ENCODE measurements around the gene NCAM2. TPM values are rescaled to one million over a fixed set of nuclear protein-coding genes. Genes with fewer than 3 reads are reported as not detected.

The NCAM2 gene
- total and polyA plus RNA-seq, 8 donors: 0.06 to 11.0 (median 0.58) TPM; not detected in 1

- Histone ChIP-seq H3K4me3 (no peak overlapping the region), H3K36me3 (no peaks in the 10 kb centered on the region), H3K9me3 (no peaks in the 10 kb centered on the region), H3K27me3 (no peaks in the 10 kb centered on the region), H3K27ac (no peak overlapping the region), H3K4me1 (no peaks in the 10 kb centered on the region)
- TF ChIP-seq, protein P1, sequence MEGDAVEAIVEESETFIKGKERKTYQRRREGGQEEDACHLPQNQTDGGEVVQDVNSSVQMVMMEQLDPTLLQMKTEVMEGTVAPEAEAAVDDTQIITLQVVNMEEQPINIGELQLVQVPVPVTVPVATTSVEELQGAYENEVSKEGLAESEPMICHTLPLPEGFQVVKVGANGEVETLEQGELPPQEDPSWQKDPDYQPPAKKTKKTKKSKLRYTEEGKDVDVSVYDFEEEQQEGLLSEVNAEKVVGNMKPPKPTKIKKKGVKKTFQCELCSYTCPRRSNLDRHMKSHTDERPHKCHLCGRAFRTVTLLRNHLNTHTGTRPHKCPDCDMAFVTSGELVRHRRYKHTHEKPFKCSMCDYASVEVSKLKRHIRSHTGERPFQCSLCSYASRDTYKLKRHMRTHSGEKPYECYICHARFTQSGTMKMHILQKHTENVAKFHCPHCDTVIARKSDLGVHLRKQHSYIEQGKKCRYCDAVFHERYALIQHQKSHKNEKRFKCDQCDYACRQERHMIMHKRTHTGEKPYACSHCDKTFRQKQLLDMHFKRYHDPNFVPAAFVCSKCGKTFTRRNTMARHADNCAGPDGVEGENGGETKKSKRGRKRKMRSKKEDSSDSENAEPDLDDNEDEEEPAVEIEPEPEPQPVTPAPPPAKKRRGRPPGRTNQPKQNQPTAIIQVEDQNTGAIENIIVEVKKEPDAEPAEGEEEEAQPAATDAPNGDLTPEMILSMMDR (IDR thresholded peaks at IDR 0.05): no peak
- TF ChIP-seq POLR2A (IDR thresholded peaks at IDR 0.05) (no peak), EP300 (IDR thresholded peaks at IDR 0.05) (no peak), POLR2AphosphoS5 (IDR thresholded peaks at IDR 0.05) (no peak)
- 27 to 53% (median 30%) methylated on average over 1 of the region's 1 CpG for WGBS, 5 donors
- intact Hi-C loops (cut with DNase I; ENCODE audit: low total_unique reads): no loop called here
- DNase-seq: no peak
Observed at GRCh38 chr21:21436012-21436534, 437.9 kb downstream of the NCAM2 start.

GRCh38 chr21:21439761-21440160 lies 441.6 kb downstream of the NCAM2 start:
- no peak overlapping the region for H3K4me3 ChIP-seq
- no peaks in the 10 kb centered on the region for H3K27me3 ChIP-seq
- H3K9me3 ChIP-seq: peaks cover 0 to 13% (median 0%) of the 10 kb centered on the region in 4 donors
- intact Hi-C loops (cut with DNase I; ENCODE audit: low total_unique reads): no loop called here
- H3K4me1 ChIP-seq: no peaks in the 10 kb centered on the region
- TF ChIP-seq POLR2A (IDR thresholded peaks at IDR 0.05): no peak
- TF ChIP-seq EP300 (IDR thresholded peaks at IDR 0.05): no peak
- TF ChIP-seq, protein P1 (IDR thresholded peaks at IDR 0.05): no peak
- TF ChIP-seq POLR2AphosphoS5 (IDR thresholded peaks at IDR 0.05): no peak
- WGBS, 5 donors: 89 to 93% (median 91%) methylated on average over 3 of the region's 3 CpGs
- H3K27ac ChIP-seq: no peak overlapping the region
- no peaks in the 10 kb centered on the region for H3K36me3 ChIP-seq
- DNase-seq: no peak

GRCh38 chr21:21457077-21457476 lies 458.9 kb downstream of the NCAM2 start:
- DNase-seq: no peak
- 83 to 90% (median 86%) methylated on average over 8 of the region's 8 CpGs for WGBS, 5 donors
- Histone ChIP-seq H3K27me3 (no peaks in the 10 kb centered on the region), H3K4me3 (no peak overlapping the region), H3K27ac (no peak overlapping the region), H3K9me3 (peaks cover 0 to 16% (median 3%) of the 10 kb centered on the region in 4 donors), H3K4me1 (no peaks in the 10 kb centered on the region), H3K36me3 (no peaks in the 10 kb centered on the region)
- TF ChIP-seq POLR2A (IDR thresholded peaks at IDR 0.05) (no peak), EP300 (IDR thresholded peaks at IDR 0.05) (no peak), POLR2AphosphoS5 (IDR thresholded peaks at IDR 0.05) (no peak)
- TF ChIP-seq, protein P1 (IDR thresholded peaks at IDR 0.05): no peak
- intact Hi-C loops (cut with DNase I; ENCODE audit: low total_unique reads): no loop called here

GRCh38 chr21:21458124-21458631 lies 460.0 kb downstream of the NCAM2 start:
- Histone ChIP-seq H3K9me3 (peaks cover 0 to 16% (median 3%) of the 10 kb centered on the region in 4 donors), H3K27me3 (no peaks in the 10 kb centered on the region), H3K4me1 (no peaks in the 10 kb centered on the region), H3K27ac (no peak overlapping the region), H3K4me3 (no peak overlapping the region), H3K36me3 (no peaks in the 10 kb centered on the region)
- no peak for TF ChIP-seq POLR2A (IDR thresholded peaks at IDR 0.05)
- TF ChIP-seq POLR2AphosphoS5 (IDR thresholded peaks at IDR 0.05): no peak
- TF ChIP-seq, protein P1 (IDR thresholded peaks at IDR 0.05): no peak
- TF ChIP-seq EP300 (IDR thresholded peaks at IDR 0.05): no peak
- no peak for DNase-seq
- intact Hi-C loops (cut with DNase I; ENCODE audit: low total_unique reads): no loop called here
- 76 to 91% (median 86%) methylated on average over 8 of the region's 8 CpGs for WGBS, 5 donors
